IgD-negative memory B cell (primary cell): ENCODE data around the gene FBXO4. TPM values are rescaled to one million over a fixed set of nuclear protein-coding genes. Genes with fewer than 3 reads are reported as not detected.

Experiments
- H3K27ac Mint-ChIP-seq, 3 donors: one replicate each; pipeline ENCODE4 v1.8.0; 2020 to 2022; ENCODE audit warnings: mild to moderate bottlenecking in 3 of 3, mixed read lengths in 3 of 3, moderate library complexity in 1 of 3
- H3K27me3 Mint-ChIP-seq: one replicate; pipeline ENCODE4 v1.8.0; 2021; ENCODE audit warnings: mixed read lengths
- H3K36me3 Mint-ChIP-seq: one replicate; pipeline ENCODE4 v1.8.0; 2020; ENCODE audit warnings: mild to moderate bottlenecking, mixed read lengths
- H3K4me1 Mint-ChIP-seq, 3 donors: one replicate each; pipeline ENCODE4 v1.8.0; 2020 to 2022; ENCODE audit warnings: mixed read lengths in 3 of 3, mild to moderate bottlenecking in 1 of 3
- H3K4me3 Mint-ChIP-seq, 4 donors: one replicate each; pipeline ENCODE4 v1.8.0; 2020 to 2022; ENCODE audit warnings: mild to moderate bottlenecking in 4 of 4, mixed read lengths in 4 of 4, moderate library complexity in 3 of 4
- H3K9me3 Mint-ChIP-seq, 3 donors: one replicate each; pipeline ENCODE4 v1.8.0; 2020 to 2021; ENCODE audit warnings: mixed read lengths in 3 of 3, mild to moderate bottlenecking in 1 of 3
- polyA plus RNA-seq: library from polyadenylated mRNA; unstranded; fragments of 300-500 nt; fragmentation: Illumina TruSeq; gene quantifications from one replicate; pipeline ENCODE4 v1.2.3, GENCODE V29; 2021

The FBXO4 gene
- polyA plus RNA-seq, 1 donor from 2014 or later, result 15.7 TPM

DNA sequence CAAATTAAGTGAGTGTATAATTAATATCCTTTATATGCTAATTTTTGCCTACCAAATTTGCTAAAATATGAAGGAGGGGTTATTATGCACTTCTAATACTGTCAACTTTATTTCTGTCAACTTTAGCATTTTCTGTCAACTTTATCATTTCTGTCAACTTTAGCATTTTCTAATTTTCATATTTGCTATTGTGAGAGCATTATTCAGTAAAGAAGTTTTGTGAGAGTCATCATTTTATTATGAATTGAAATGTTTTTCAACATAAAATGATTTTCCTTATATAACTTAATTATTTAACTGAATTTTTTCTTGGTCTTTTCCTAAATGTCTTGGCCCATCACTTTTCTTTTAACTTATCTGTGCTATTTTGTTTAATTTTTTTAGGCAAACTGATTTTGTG, 58.2 kb downstream of the FBXO4 start:
- Mint-ChIP-seq H3K27me3 (peaks cover 4% of the 10 kb centered on the region), H3K4me3 (no peak overlapping the region), H3K36me3 (no peaks in the 10 kb centered on the region), H3K4me1 (no peaks in the 10 kb centered on the region), H3K9me3 (peaks cover 4 to 7% (median 4%) of the 10 kb centered on the region in 3 donors), H3K27ac (no peak overlapping the region)

GRCh38 chr5:41985945-41986695, 61.0 kb downstream of the FBXO4 start:
- Mint-ChIP-seq H3K9me3 (peaks cover 4 to 7% (median 4%) of the 10 kb centered on the region in 3 donors), H3K4me3 (peak overlapping the region in 1 of 4 donors; percentile 63), H3K27ac (no peak overlapping the region), H3K4me1 (no peaks in the 10 kb centered on the region), H3K27me3 (peaks cover 5% of the 10 kb centered on the region), H3K36me3 (no peaks in the 10 kb centered on the region)

Other genes starting within 250 kb of the FBXO4 start
- gene OXCT1, start 54.9 kb upstream of the FBXO4 start, polyA plus RNA-seq, result 25.0 TPM
- 10.6 TPM for gene RIMOC1, start 20.9 kb upstream of the FBXO4 start, polyA plus RNA-seq